Small intestine (tissue), 7 donors: Measurements from ENCODE around the gene WDR37. TPM values are rescaled to one million over a fixed set of nuclear protein-coding genes. Genes with fewer than 3 reads are reported as not detected.
"Not testable (repeated sequence)": the region's sequence is repeated elsewhere in the genome, so short reads cannot be mapped to it uniquely, and the experiment has no call there.

Experiments used
- DNase-seq, 2 donors: peaks; one replicate each; pipeline versions ENCODE4 v3.0.0 to v3.0.0-alpha.2; 2013
- FAIRE-seq: peaks from 2 replicates; lab custom pipeline; 2012; peaks lifted over from hg19 to GRCh38; lab: Jason Lieb, UNC
- H3K27ac ChIP-seq, 3 donors: one replicate each; pipeline ENCODE4 v1.5.1; 2013; ENCODE audit warnings: low read length in 2 of 3, mild to moderate bottlenecking in 2 of 3, control low read depth in 1 of 3, inconsistent platforms in 1 of 3, low read depth in 1 of 3, moderate library complexity in 1 of 3
- H3K27me3 ChIP-seq, 3 donors: one replicate each; pipeline ENCODE4 v1.6.1; 2013; ENCODE audit warnings: low read length in 3 of 3, inconsistent platforms in 1 of 3; ENCODE audit not compliant: control insufficient read depth in 3 of 3, insufficient read depth in 3 of 3
- H3K36me3 ChIP-seq, 3 donors: one replicate each; pipeline ENCODE4 v1.6.1; 2013; ENCODE audit warnings: low read length in 3 of 3, inconsistent platforms in 1 of 3, low read depth in 1 of 3, mild to moderate bottlenecking in 1 of 3, moderate library complexity in 1 of 3; ENCODE audit not compliant: control insufficient read depth in 3 of 3, insufficient read depth in 2 of 3
- H3K4me1 ChIP-seq, 3 donors: one replicate each; pipeline ENCODE4 v1.6.1; 2013; ENCODE audit warnings: low read length in 2 of 3, inconsistent platforms in 1 of 3, low read depth in 1 of 3, mild to moderate bottlenecking in 1 of 3, moderate library complexity in 1 of 3; ENCODE audit not compliant: control insufficient read depth in 3 of 3, insufficient read depth in 2 of 3
- H3K4me3 ChIP-seq, 3 donors: one replicate each; pipeline ENCODE4 v1.5.1; 2013; ENCODE audit warnings: low read length in 3 of 3, control low read depth in 1 of 3, inconsistent platforms in 1 of 3, low read depth in 1 of 3, mild to moderate bottlenecking in 1 of 3, moderate library complexity in 1 of 3
- H3K9me3 ChIP-seq, 2 donors: one replicate each; pipeline ENCODE4 v1.6.1; 2013; ENCODE audit warnings: low read depth in 1 of 2, low read length in 1 of 2; ENCODE audit not compliant: control insufficient read depth in 2 of 2, insufficient read depth in 1 of 2
- WGBS, 3 donors: extraction: QIAGEN DNeasy Blood & Tissue Kit; methylation state at CpG; one replicate each; pipeline ENCODE4 v1.1.7; 2013; 5-methylcytosine and 5-hydroxymethylcytosine counted together
- polyA plus RNA-seq, 4 donors: library from polyadenylated mRNA; stranded (reverse) in 3 of 4; unstranded in 1 of 4; fragments of 200-250 nt in 3 of 4; fragments of 120-200 nt in 1 of 4; gene quantifications; one replicate each; pipeline versions ENCODE4 v1.2.1 to v1.2.3, GENCODE V29; 2013
- donor health status: healthy with polysubstance abuse.
- donor health status: control.
- donor health status: control.
- donor health status: Bipolar disorder and iron deficiency.
- donor health status: healthy.

WDR37 gene
- polyA plus RNA-seq, 4 donors: 6.8 to 14.8 (median 7.7) TPM

- 80 to 92% (median 86%) methylated on average over 1 of the region's 1 CpG for WGBS, 3 donors
- Histone ChIP-seq H3K27me3 (no peaks in the 10 kb centered on the region), H3K4me1 (no peaks in the 10 kb centered on the region), H3K27ac (no peak overlapping the region), H3K9me3 (no peaks in the 10 kb centered on the region), H3K36me3 (peaks cover 0 to 12% (median 2%) of the 10 kb centered on the region in 3 donors), H3K4me3 (no peak overlapping the region)
- DNase-seq (no peak), FAIRE-seq (no peak)
Measured at GRCh38 chr10:1033601-1034000, 22.6 kb upstream of the WDR37 start.

DNA sequence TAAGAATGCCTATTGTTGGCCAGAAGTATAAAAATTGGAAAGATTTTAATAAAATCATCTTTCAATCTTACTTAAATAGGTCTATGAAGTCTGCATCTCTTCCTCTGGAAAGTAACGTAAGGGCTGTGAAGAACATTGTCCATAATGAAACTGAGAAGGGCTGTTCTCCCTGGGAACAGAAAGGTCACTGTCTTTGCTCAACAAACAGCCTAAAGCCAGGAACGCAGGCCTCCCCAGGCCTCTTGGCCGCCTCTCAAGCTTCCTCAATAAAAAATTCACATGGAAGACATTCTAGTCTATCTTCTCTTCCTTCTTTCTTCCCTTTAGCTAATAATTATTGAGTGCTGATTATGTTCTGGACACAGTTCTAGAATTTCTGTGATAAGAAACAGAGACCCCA is 21.4 kb upstream of the WDR37 start:
- no peak for FAIRE-seq

GRCh38 chr10:1035201-1035600 is 21.0 kb upstream of the WDR37 start:
- peaks cover 0 to 16% (median 5%) of the 10 kb centered on the region in 3 donors for H3K36me3 ChIP-seq
- FAIRE-seq (no peak), DNase-seq (no peak)
- H3K4me3 ChIP-seq: no peak overlapping the region
- H3K9me3 ChIP-seq: no peaks in the 10 kb centered on the region
- no peaks in the 10 kb centered on the region for H3K4me1 ChIP-seq
- whole genome bisulfite sequencing, 3 donors: 85 to 92% (median 91%) methylated on average over 6 of the region's 6 CpGs
- H3K27ac ChIP-seq: no peak overlapping the region
- H3K27me3 ChIP-seq: no peaks in the 10 kb centered on the region

More for the DNA sequence above, 21.4 kb upstream of the WDR37 start:
- DNase-seq: no peak
- H3K27ac ChIP-seq: no peak overlapping the region
- no peaks in the 10 kb centered on the region for H3K27me3 ChIP-seq
- H3K9me3 ChIP-seq: no peaks in the 10 kb centered on the region
- no peaks in the 10 kb centered on the region for H3K4me1 ChIP-seq
- no peak overlapping the region for H3K4me3 ChIP-seq
- peaks cover 0 to 14% (median 4%) of the 10 kb centered on the region in 3 donors for H3K36me3 ChIP-seq
- WGBS, 3 donors: 86 to 95% (median 90%) methylated on average over 3 of the region's 3 CpGs

GRCh38 chr10:1036341-1036791 is 19.8 kb upstream of the WDR37 start:
- no peaks in the 10 kb centered on the region for H3K4me1 ChIP-seq
- no peak overlapping the region for H3K27ac ChIP-seq
- WGBS, 3 donors: 29 to 57% (median 40%) methylated on average over 14 of the region's 14 CpGs
- FAIRE-seq (no peak), DNase-seq (peak in 1 of 2 donors; percentile 76)
- no peaks in the 10 kb centered on the region for H3K27me3 ChIP-seq
- no peak overlapping the region for H3K4me3 ChIP-seq
- H3K36me3 ChIP-seq: peaks cover 0 to 17% (median 6%) of the 10 kb centered on the region in 3 donors
- no peaks in the 10 kb centered on the region for H3K9me3 ChIP-seq

DNA sequence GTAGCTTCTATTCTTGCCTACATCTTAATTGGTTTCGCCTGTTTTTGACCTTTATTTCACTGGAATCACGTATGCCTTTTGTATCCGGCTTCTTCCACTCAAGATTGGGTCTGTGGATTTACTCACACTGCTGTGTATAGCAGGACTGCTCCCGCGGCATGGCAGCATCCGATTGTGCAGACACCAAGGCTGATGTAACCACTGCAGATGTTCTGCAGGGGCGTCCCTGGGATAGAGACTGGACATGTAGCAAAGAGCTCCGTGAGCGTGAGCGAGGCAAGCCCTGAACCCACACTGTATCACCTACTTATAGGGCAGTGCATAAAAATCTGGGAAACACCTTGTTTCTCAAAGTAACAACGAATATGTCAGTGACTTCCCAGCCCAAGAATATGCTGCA is 19.1 kb upstream of the WDR37 start:
- Histone ChIP-seq H3K36me3 (peaks cover 0 to 21% (median 6%) of the 10 kb centered on the region in 3 donors), H3K27ac (no peak overlapping the region), H3K4me1 (no peaks in the 10 kb centered on the region), H3K27me3 (no peaks in the 10 kb centered on the region), H3K4me3 (no peak overlapping the region), H3K9me3 (no peaks in the 10 kb centered on the region)
- FAIRE-seq: no peak
- DNase-seq: no peak
- WGBS, 3 donors: 93 to 94% (median 94%) methylated on average over 11 of the region's 11 CpGs

DNA sequence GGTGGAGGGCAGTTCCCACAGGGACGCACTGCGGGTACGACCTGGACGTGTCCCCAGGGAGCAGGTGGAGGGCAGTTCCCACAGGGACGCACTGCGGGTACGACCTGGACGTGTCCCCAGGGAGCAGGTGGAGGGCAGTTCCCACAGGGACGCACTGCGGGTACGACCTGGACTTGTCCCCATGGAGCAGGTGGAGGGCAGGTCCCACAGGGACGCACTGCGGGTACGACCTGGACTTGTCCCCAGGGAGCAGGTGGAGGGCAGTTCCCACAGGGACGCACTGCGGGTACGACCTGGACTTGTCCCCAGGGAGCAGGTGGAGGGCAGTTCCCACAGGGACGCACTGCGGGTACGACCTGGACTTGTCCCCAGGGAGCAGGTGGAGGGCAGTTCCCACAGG is 17.4 kb upstream of the WDR37 start:
- peaks cover 0 to 26% (median 9%) of the 10 kb centered on the region in 3 donors for H3K36me3 ChIP-seq
- H3K27me3 ChIP-seq, H3K27ac ChIP-seq, H3K9me3 ChIP-seq, FAIRE-seq, DNase-seq, H3K4me3 ChIP-seq, H3K4me1 ChIP-seq: not testable (repeated sequence)
- 87 to 92% (median 91%) methylated on average over 6 to 15 of the region's 20 CpGs for WGBS, 3 donors

DNA sequence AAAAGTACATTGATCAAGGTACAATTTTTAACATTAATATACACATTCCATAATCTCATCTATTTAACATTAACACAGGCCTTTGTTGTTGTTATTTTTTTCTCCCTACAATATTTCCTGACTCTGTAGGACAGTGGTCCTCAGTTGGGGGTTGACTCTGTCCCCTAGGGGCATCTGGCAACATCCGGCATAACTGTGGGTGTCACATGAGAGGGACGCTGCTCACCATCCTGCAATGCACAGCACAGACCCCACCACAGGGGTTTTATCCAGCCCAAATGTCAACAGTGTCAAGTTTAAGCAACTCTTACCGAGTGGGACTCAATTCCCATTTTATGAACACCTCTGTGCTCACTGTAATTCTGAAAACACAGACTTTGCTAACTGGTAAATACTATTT is 16.1 kb upstream of the WDR37 start:
- H3K4me3 ChIP-seq: no peak overlapping the region
- H3K9me3 ChIP-seq: no peaks in the 10 kb centered on the region
- peaks cover 0 to 4% (median 0%) of the 10 kb centered on the region in 3 donors for H3K4me1 ChIP-seq
- no peak overlapping the region for H3K27ac ChIP-seq
- H3K27me3 ChIP-seq: no peaks in the 10 kb centered on the region
- WGBS, 3 donors: 85 to 94% (median 86%) methylated on average over 3 of the region's 3 CpGs
- FAIRE-seq (no peak), DNase-seq (no peak)
- peaks cover 0 to 24% (median 9%) of the 10 kb centered on the region in 3 donors for H3K36me3 ChIP-seq

DNA sequence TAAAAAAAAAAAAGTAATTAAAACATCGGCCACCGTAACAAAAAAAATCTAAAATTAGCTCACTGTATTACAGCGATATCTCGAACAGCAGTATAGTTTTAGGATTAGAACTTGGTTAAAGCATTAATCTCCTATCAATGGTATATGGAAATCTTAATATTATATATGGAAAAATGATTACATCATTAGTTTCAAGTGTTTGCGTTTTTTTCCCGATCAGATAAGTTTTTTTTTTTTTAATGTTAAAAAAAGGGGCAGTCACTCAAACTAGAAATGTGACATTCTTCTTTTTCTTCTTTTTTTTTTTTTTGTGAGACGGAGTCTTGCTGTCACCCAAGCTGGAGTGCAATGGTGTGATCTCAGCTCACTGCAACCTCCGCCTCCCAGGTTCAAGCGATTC is 14.7 kb upstream of the WDR37 start:
- FAIRE-seq (no peak), DNase-seq (no peak)
- WGBS, 3 donors: 93 to 98% (median 95%) methylated on average over 9 of the region's 9 CpGs
- Histone ChIP-seq H3K27me3 (no peaks in the 10 kb centered on the region), H3K27ac (no peak overlapping the region), H3K9me3 (no peaks in the 10 kb centered on the region), H3K36me3 (peaks cover 0 to 20% (median 9%) of the 10 kb centered on the region in 3 donors), H3K4me1 (peaks cover 0 to 4% (median 0%) of the 10 kb centered on the region in 3 donors), H3K4me3 (no peak overlapping the region)

DNA sequence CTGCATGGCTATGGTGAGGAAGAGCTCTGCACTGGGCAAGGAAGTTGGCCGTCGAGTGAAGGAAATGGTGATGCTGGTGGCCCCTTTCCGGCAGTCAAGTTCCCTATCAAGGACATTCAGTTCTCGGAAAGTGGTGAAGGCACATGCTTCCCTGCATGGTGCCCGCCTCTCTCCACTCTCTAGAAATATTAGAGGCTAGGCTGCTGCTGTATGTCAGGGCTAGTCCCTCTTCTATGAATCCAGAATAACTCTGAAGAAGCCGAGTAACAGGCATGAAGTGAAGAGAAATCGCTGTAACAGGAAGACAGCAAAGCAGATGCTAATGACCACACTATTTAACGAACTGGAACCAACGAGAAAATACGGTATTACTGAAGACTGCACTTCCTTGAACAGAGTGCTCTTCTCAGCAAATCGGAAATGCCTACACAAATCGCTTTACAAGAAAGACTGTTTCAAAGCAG is 12.6 kb upstream of the WDR37 start:
- H3K4me1 ChIP-seq: peaks cover 0 to 4% (median 0%) of the 10 kb centered on the region in 3 donors
- no peaks in the 10 kb centered on the region for H3K27me3 ChIP-seq
- no peaks in the 10 kb centered on the region for H3K9me3 ChIP-seq
- no peak for FAIRE-seq
- DNase-seq: peak in 1 of 2 donors; percentile 26
- WGBS, 3 donors: 67 to 75% (median 67%) methylated on average over 12 of the region's 12 CpGs
- no peak overlapping the region for H3K4me3 ChIP-seq
- H3K27ac ChIP-seq: peak overlapping the region in 1 of 3 donors; percentile 76
- H3K36me3 ChIP-seq: peaks cover 0 to 14% (median 7%) of the 10 kb centered on the region in 3 donors
